Fibroblast of mammary gland (primary cell): Measurements from ENCODE around the gene PARP3.

Experiments
- DNase-seq: peaks from one replicate; pipeline ENCODE4 v3.0.0-alpha.2; 2010; ENCODE audit warnings: low read depth
- H3K4me3 ChIP-seq: 2 replicates; pipeline ENCODE4 v1.5.1; 2011; ENCODE audit warnings: low read depth, mild to moderate bottlenecking, low read length, moderate library complexity; ENCODE audit not compliant: control insufficient read depth
- TF ChIP-seq, protein P1 (sequence below): conservative IDR thresholded peaks from 2 replicates; pipeline ENCODE4 v1.5.1; 2011; ENCODE audit warnings: low read depth, low read length, inconsistent platforms; ENCODE audit not compliant: control insufficient read depth, insufficient read depth

PARP3 gene

GRCh38 chr3:51957520-51958205 is 15.5 kb downstream of the PARP3 start:
- H3K4me3 ChIP-seq = no peak overlapping the region
- TF ChIP-seq, protein P1, sequence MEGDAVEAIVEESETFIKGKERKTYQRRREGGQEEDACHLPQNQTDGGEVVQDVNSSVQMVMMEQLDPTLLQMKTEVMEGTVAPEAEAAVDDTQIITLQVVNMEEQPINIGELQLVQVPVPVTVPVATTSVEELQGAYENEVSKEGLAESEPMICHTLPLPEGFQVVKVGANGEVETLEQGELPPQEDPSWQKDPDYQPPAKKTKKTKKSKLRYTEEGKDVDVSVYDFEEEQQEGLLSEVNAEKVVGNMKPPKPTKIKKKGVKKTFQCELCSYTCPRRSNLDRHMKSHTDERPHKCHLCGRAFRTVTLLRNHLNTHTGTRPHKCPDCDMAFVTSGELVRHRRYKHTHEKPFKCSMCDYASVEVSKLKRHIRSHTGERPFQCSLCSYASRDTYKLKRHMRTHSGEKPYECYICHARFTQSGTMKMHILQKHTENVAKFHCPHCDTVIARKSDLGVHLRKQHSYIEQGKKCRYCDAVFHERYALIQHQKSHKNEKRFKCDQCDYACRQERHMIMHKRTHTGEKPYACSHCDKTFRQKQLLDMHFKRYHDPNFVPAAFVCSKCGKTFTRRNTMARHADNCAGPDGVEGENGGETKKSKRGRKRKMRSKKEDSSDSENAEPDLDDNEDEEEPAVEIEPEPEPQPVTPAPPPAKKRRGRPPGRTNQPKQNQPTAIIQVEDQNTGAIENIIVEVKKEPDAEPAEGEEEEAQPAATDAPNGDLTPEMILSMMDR = no peak
- no peak for DNase-seq

DNA sequence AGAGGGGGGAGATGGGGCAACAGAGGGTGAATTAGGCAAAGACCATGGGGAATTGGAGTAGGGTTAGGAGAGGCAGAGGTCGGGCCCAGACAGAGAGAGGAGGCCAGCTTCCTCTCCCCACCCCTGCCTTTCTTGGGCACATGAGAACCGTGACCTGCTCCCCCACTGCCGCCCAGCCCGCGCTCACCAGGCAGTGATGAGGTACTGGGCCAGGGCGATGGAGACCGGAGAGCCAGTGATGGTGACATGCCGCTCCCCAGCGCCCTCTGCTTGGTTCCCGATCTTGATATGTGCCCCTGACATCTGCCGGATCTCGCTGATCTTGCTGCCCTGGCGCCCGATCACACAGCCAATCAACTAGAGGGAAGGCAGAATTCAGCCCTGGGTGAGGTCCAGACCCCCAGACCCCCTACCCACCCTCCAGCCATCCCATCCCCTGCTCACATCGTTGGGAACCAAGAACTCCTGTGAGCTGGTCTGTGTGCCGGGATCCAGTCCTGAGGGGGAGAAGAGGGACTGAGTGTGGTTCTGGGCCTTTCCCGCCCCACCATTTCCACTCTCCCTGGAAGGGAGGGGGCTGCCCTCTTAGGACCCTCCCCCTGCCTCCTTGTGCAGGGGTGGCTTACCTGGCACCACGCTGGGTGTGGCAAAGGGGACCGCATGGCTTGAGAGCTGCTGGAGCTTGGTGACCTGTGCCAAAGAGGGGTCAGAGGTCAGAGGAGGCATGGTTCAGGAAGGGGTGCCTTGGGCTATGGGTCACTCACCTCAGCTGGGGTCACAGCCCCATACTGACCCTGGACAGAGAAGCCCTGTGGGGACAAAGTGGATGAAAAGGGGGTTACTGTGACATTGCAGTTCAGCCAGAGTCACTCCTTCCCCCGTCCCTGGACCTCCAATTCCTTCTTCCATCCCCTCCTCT is 16.7 kb downstream of the PARP3 start:
- H3K4me3 ChIP-seq = no peak overlapping the region
- TF ChIP-seq, protein P1 = no peak
- DNase-seq = no peak

DNA sequence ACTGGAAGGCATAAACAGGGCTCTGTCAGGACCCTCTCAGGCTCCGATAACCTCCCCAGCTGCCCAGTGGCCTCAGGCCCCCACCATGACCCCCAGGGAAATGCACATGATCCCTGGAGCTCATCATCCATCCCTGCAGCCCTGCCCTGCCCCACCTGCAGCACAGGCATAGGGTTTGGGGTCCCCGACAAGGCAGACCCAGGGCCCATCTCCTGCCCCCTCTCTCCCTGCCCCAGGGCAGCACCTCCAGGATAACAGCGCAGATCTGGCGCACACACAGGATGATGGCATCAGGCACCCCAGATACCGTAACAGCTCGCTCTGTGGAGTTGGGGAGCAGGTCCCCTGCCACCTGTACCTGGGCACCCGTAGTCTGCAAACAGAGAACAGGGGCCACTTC is 17.5 kb downstream of the PARP3 start:
- H3K4me3 ChIP-seq = no peak overlapping the region
- TF ChIP-seq, protein P1 = no peak
- DNase-seq = no peak

DNA sequence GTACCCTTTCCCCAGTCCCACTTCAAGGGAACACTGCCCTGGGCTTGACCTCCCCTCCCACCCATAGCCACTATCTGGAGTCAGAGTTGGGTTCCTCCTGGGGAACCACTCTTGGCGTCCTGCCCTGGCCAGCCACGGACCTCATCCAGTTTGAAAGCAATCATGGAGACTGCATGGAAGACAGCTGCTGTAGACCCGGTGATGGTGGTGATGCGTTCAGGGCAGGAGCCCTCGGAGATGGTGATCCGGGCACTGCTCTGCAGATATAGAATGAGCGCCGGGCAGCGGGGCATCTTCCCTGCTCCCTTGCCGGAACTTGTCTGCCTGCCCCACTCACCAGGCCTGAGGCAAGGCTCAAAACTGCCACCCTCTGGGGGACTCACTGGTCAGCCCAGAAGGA is 18.2 kb downstream of the PARP3 start:
- TF ChIP-seq, protein P1 = no peak
- no peak overlapping the region for H3K4me3 ChIP-seq
- no peak for DNase-seq

DNA sequence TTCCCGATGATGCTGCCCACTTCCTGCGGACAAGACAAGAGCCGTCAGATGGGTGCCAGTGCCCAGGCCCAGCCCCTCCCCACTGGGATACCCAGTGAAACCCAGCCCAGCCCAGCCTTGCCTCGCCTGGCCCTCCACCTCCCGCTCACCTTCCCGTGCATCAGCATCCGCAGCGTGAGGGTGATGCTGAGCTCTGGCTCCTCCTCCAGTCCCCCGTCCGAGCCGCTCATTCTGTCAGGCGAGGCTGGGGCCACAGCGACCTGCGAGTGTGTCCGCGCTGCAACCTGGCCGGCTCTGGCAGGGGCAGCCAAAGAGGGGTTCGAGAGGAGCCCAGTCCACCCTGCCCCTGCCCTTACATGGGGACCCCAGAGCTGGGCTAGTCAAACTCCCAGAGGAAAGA is 18.8 kb downstream of the PARP3 start:
- TF ChIP-seq, protein P1 = no peak
- no peak overlapping the region for H3K4me3 ChIP-seq
- no peak for DNase-seq

DNA sequence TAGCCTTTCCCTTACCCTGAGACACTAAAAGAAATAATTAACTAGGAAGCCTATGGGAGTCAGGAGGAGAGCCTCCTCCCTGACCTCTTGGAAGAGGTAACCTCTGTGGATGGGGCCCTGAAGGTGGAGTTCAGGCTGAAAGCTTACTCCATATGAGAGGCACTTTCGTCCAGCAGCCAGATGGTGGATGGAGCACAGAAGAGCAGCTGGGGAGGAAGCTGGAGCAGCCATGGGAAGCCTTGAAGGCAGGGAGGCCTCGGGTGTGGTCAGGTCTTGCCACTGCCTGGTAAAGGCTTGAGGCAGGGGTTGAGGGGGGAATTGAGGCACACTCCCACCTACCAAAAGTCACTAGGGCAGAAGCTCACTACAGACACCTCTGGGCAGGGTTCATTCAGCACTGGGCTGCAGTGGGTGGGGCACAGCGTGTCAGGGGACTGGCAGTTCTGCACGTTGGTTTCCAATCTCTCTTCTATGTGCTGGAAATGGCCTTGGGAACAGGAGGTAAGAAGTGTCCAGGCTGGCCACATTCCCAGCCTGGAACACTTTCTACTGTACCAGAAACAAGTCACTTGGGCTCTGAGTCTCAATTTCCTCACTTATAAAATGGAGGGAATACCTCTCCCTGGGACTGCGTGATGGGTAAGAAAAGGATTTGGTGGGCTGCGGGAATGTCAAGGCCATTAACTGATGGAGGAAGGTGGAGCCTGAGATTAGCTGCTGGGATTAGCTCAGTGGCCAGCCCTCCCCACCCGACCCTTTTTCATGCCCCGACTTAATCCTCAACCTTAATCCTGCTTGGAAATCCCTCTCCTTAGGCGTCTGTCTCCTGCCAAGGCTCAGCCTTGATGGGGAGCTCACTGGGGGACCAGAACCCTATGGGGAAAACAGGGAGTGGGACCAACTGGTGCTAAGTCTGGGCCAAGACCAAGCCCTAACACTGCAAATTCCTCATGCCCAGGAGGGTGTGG is 19.7 kb downstream of the PARP3 start:
- TF ChIP-seq, protein P1 = no peak
- H3K4me3 ChIP-seq = no peak overlapping the region
- no peak for DNase-seq
